ENCODE data around the gene SPON1.
"Not testable (repeated sequence)": the region's sequence is repeated elsewhere in the genome, so short reads cannot be mapped to it uniquely, and the experiment has no call there.

The SPON1 gene

GRCh38 chr11:13931356-13931755 lies 31.2 kb upstream of the SPON1 start:
- H3K4me3 ChIP-seq (ENCODE audit: low read depth, low read length) = no peak overlapping the region
- TF ChIP-seq, protein P1, sequence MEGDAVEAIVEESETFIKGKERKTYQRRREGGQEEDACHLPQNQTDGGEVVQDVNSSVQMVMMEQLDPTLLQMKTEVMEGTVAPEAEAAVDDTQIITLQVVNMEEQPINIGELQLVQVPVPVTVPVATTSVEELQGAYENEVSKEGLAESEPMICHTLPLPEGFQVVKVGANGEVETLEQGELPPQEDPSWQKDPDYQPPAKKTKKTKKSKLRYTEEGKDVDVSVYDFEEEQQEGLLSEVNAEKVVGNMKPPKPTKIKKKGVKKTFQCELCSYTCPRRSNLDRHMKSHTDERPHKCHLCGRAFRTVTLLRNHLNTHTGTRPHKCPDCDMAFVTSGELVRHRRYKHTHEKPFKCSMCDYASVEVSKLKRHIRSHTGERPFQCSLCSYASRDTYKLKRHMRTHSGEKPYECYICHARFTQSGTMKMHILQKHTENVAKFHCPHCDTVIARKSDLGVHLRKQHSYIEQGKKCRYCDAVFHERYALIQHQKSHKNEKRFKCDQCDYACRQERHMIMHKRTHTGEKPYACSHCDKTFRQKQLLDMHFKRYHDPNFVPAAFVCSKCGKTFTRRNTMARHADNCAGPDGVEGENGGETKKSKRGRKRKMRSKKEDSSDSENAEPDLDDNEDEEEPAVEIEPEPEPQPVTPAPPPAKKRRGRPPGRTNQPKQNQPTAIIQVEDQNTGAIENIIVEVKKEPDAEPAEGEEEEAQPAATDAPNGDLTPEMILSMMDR (IDR thresholded peaks at IDR 0.05; ENCODE audit: borderline replicate concordance, insufficient read depth, low read depth, low read length) = no peak

GRCh38 chr11:13937154-13937553 lies 25.4 kb upstream of the SPON1 start:
- not testable (repeated sequence) for H3K4me3 ChIP-seq (ENCODE audit: low read depth, low read length)

- not testable (repeated sequence) for H3K4me3 ChIP-seq (ENCODE audit: low read depth, low read length)
Measured at GRCh38 chr11:13938829-13939228, 23.7 kb upstream of the SPON1 start.

DNA sequence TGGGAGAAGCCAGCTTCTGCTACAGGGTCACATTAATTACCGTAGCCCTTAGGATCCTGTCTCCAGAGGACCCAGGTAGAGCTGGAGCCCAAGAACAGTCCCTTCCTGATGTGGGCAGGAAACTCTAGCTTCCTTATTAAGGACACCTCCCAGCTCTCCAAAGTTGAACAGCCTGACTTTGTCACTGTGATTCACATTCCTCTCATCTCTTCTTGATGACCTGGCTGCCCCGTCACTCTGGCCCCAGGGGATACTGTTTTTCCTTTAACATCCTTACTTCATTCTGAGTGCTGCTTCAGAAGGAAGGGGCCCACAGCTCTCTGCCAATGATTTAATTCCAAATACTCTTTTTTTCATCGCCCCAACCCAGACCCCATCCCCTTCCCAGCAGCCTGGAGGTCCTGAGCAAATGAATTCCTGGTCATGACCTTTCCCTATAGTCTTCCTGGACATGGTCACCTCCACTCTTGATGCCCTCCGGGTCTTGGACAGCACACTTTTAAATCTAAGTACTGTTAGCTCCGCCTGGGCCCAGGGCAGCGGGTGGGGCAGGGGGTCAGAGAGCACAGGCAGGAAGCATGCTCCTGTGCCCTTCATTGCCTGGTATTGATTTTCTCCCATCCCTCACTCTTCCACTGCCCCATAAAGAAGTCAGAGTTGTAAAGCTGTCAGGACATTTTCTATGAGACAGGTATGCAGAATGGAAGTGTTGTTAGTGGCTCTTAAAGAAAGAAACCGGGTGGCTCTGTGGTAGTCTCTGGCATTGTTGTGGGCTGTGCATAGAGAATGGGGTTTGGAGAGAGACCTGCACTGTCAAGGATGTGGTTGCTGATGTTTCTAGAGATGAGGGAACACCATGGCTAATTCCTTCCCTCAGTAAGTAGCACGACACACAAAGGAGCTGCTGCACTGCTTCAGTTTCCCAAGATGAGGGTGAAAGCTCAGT lies 22.3 kb upstream of the SPON1 start:
- TF ChIP-seq, protein P1 (IDR thresholded peaks at IDR 0.05; ENCODE audit: borderline replicate concordance, insufficient read depth, low read depth, low read length) = no peak
- no peak overlapping the region for H3K4me3 ChIP-seq (ENCODE audit: low read depth, low read length)

- TF ChIP-seq, protein P1 (IDR thresholded peaks at IDR 0.05; ENCODE audit: borderline replicate concordance, insufficient read depth, low read depth, low read length) = no peak
- H3K4me3 ChIP-seq (ENCODE audit: low read depth, low read length) = no peak overlapping the region
Measured at GRCh38 chr11:13940907-13941256, 21.6 kb upstream of the SPON1 start.

DNA sequence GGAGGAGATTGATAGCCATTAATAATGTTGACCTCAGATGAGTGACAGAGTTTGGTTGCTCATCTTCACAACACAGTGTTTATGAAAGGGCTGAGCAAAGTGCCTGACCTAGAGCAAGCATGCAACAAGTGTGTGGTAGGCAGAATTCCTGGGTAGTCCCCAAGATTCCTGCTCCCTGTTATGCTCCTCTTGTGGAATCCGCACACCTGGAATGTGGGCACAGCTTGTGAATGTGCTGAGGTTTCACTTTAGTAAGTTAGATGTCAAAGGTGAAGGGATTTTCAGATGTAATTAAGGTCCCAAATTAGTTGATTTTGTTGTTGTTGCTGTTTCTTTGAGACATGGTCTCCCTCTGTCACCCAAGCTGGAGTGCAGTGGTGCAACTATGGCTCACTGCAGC lies 20.7 kb upstream of the SPON1 start:
- no peak overlapping the region for H3K4me3 ChIP-seq (ENCODE audit: low read depth, low read length)
- TF ChIP-seq, protein P1 (IDR thresholded peaks at IDR 0.05; ENCODE audit: borderline replicate concordance, insufficient read depth, low read depth, low read length) = no peak

GRCh38 chr11:13942378-13942777 lies 20.1 kb upstream of the SPON1 start:
- TF ChIP-seq, protein P1 (IDR thresholded peaks at IDR 0.05; ENCODE audit: borderline replicate concordance, insufficient read depth, low read depth, low read length) = no peak
- H3K4me3 ChIP-seq (ENCODE audit: low read depth, low read length) = no peak overlapping the region

GRCh38 chr11:13942971-13943381 lies 19.5 kb upstream of the SPON1 start:
- TF ChIP-seq, protein P1 (IDR thresholded peaks at IDR 0.05; ENCODE audit: borderline replicate concordance, insufficient read depth, low read depth, low read length) = no peak
- H3K4me3 ChIP-seq (ENCODE audit: low read depth, low read length) = no peak overlapping the region

Data from GM12875 (cell line).